Cardiac muscle cell (in vitro differentiated cells and primary cell): ENCODE results near the gene B2M. TPM values are rescaled to one million over a fixed set of nuclear protein-coding genes. Genes with fewer than 3 reads are reported as not detected.

Experiments
- DNase-seq, 2 donors: peaks; one replicate each; pipeline versions ENCODE4 v3.0.0 to v3.0.0-alpha.2; 2010 to 2017; ENCODE audit warnings: low read depth in 1 of 2, low spot score in 1 of 2
- H3K27ac ChIP-seq: fragments of 200-600 bp; sonication (generic); 2 replicates; pipeline ENCODE4 v1.5.1; 2016
- H3K27me3 ChIP-seq: fragments of 200-600 bp; sonication (generic); 2 replicates; pipeline ENCODE4 v1.6.0; 2016; ENCODE audit warnings: control low read depth
- H3K36me3 ChIP-seq: fragments of 200-600 bp; sonication (generic); 2 replicates; pipeline ENCODE4 v1.5.1; 2016; ENCODE audit warnings: control low read depth
- H3K4me1 ChIP-seq: fragments of 200-600 bp; sonication (generic); 2 replicates; pipeline ENCODE4 v1.8.1; 2017; ENCODE audit warnings: low read depth, mild to moderate bottlenecking, mixed run types
- H3K4me3 ChIP-seq: fragments of 200-600 bp; sonication (generic); 2 replicates; pipeline ENCODE4 v1.5.1; 2016; ENCODE audit warnings: mild to moderate bottlenecking
- H3K9me3 ChIP-seq: fragments of 200-600 bp; sonication (generic); 2 replicates; pipeline ENCODE4 v1.5.1; 2017; ENCODE audit warnings: low read depth, mild to moderate bottlenecking, control low read depth
- polyA plus RNA-seq: library from polyadenylated mRNA; unstranded; fragments of >200 nt; fragmentation: Nextera tagmentation; extraction: Ambion mirVana; gene quantifications from 2 replicates; pipeline ENCODE4 v1.2.1, GENCODE V29; 2016
- total RNA-seq: library from RNA; depleted of rRNA; stranded (reverse); fragments of >200 nt; gene quantifications from 2 replicates; pipeline ENCODE4 v1.2.3, GENCODE V29; 2016
- TF ChIP-seq, protein P1 (sequence below): IDR thresholded peaks from 2 replicates; pipeline ENCODE4 v1.5.1; 2012; ENCODE audit warnings: low read depth, mild to moderate bottlenecking, low read length

Gene B2M
- total and polyA plus RNA-seq, 2 experiments from 2014 or later: 170 to 759 TPM

DNA sequence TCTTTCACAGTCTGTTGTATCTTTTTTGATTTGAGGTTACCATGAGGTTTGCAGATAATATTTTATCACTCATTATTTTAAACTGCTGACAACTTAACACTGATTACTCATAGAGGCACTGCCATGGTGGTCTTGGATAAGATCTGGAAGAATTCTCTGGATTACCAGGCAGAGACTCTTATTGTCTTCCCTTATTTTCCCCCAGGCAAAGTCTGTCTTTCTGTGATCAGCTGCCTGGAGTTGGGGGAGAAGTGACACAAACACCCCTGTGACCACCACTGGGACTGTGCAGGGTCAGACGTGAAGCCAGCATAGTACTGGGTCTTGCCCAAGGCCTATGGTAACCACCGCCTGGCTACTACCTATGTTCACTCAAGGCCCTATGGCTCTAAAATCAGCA lies 4.9 kb upstream of the B2M start:
- DNase-seq: no peak
- TF ChIP-seq, protein P1, sequence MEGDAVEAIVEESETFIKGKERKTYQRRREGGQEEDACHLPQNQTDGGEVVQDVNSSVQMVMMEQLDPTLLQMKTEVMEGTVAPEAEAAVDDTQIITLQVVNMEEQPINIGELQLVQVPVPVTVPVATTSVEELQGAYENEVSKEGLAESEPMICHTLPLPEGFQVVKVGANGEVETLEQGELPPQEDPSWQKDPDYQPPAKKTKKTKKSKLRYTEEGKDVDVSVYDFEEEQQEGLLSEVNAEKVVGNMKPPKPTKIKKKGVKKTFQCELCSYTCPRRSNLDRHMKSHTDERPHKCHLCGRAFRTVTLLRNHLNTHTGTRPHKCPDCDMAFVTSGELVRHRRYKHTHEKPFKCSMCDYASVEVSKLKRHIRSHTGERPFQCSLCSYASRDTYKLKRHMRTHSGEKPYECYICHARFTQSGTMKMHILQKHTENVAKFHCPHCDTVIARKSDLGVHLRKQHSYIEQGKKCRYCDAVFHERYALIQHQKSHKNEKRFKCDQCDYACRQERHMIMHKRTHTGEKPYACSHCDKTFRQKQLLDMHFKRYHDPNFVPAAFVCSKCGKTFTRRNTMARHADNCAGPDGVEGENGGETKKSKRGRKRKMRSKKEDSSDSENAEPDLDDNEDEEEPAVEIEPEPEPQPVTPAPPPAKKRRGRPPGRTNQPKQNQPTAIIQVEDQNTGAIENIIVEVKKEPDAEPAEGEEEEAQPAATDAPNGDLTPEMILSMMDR: no peak
- no peaks in the 10 kb centered on the region for H3K9me3 ChIP-seq
- no peak overlapping the region for H3K4me3 ChIP-seq
- H3K4me1 ChIP-seq: no peaks in the 10 kb centered on the region
- H3K27me3 ChIP-seq: no peaks in the 10 kb centered on the region
- no peaks in the 10 kb centered on the region for H3K36me3 ChIP-seq
- no peak overlapping the region for H3K27ac ChIP-seq

DNA sequence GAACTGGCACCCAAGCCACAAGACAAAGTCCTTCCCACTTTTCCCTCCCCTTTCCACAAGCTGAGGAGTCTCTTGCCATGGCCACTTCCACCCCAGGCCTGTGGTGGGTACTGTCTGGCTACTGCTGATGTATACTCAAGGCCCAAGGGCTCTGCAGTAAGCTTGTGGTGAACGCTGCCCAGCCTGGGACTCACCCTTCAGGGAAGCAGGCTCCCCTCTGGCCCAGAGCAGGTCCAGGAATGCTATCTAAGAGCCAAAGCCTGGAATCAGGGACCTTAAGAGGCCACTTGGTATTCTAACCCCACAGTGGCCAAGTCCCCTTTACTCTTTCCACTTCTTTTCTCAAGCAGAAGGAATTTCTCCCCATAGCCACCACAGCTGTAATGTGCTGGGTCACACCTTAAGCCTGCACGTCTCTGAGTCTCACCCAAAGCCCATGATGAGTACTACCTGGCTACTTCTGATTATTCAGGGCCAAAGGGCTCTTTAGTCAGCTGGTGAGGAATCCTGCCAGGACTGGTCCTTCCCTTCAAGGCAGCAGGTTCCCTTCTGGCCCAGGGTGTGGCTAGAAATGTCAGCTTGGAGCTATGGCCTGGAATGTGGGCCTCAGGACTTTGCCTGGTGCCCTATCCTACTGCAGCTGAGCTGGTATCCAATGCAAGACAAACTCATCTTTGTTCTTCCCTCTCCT lies 4.2 kb upstream of the B2M start:
- DNase-seq: no peak
- Histone ChIP-seq H3K4me3 (no peak overlapping the region), H3K9me3 (no peaks in the 10 kb centered on the region), H3K27ac (no peak overlapping the region), H3K4me1 (peaks cover under 1% of the 10 kb centered on the region), H3K27me3 (no peaks in the 10 kb centered on the region), H3K36me3 (no peaks in the 10 kb centered on the region)
- TF ChIP-seq, protein P1: no peak

DNA sequence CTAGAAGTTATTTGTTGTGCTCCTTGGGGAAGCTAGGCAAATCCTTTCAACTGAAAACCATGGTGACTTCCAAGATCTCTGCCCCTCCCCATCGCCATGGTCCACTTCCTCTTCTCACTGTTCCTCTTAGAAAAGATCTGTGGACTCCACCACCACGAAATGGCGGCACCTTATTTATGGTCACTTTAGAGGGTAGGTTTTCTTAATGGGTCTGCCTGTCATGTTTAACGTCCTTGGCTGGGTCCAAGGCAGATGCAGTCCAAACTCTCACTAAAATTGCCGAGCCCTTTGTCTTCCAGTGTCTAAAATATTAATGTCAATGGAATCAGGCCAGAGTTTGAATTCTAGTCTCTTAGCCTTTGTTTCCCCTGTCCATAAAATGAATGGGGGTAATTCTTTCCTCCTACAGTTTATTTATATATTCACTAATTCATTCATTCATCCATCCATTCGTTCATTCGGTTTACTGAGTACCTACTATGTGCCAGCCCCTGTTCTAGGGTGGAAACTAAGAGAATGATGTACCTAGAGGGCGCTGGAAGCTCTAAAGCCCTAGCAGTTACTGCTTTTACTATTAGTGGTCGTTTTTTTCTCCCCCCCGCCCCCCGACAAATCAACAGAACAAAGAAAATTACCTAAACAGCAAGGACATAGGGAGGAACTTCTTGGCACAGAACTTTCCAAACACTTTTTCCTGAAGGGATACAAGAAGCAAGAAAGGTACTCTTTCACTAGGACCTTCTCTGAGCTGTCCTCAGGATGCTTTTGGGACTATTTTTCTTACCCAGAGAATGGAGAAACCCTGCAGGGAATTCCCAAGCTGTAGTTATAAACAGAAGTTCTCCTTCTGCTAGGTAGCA lies 851 bp upstream of the B2M start:
- no peaks in the 10 kb centered on the region for H3K9me3 ChIP-seq
- peak overlapping the region; percentile 76 for H3K4me3 ChIP-seq
- H3K27ac ChIP-seq: peak overlapping the region; percentile 84
- peak in 1 of 2 donors; percentile 44 for DNase-seq
- H3K4me1 ChIP-seq: peaks cover 19% of the 10 kb centered on the region
- H3K27me3 ChIP-seq: no peaks in the 10 kb centered on the region
- peaks cover under 1% of the 10 kb centered on the region for H3K36me3 ChIP-seq
- TF ChIP-seq, protein P1: peak; percentile 47

- Histone ChIP-seq H3K4me1 (peaks cover 31% of the 10 kb centered on the region), H3K27me3 (no peaks in the 10 kb centered on the region), H3K27ac (peak overlapping the region; percentile 98), H3K36me3 (peaks cover 14% of the 10 kb centered on the region), H3K9me3 (no peaks in the 10 kb centered on the region), H3K4me3 (peak overlapping the region; percentile 76)
- peak; percentile 44 to 48 for DNase-seq
- TF ChIP-seq, protein P1: no peak
Measured at GRCh38 chr15:44711743-44712345, 527 bp downstream of the B2M start.

DNA sequence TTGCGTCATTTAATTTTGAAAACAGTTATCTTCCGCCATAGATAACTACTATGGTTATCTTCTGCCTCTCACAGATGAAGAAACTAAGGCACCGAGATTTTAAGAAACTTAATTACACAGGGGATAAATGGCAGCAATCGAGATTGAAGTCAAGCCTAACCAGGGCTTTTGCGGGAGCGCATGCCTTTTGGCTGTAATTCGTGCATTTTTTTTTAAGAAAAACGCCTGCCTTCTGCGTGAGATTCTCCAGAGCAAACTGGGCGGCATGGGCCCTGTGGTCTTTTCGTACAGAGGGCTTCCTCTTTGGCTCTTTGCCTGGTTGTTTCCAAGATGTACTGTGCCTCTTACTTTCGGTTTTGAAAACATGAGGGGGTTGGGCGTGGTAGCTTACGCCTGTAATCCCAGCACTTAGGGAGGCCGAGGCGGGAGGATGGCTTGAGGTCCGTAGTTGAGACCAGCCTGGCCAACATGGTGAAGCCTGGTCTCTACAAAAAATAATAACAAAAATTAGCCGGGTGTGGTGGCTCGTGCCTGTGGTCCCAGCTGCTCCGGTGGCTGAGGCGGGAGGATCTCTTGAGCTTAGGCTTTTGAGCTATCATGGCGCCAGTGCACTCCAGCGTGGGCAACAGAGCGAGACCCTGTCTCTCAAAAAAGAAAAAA lies 1.2 kb downstream of the B2M start:
- H3K4me3 ChIP-seq: peak overlapping the region; percentile 76
- H3K27ac ChIP-seq: no peak overlapping the region
- DNase-seq: peak in 1 of 2 donors; percentile 92
- H3K9me3 ChIP-seq: no peaks in the 10 kb centered on the region
- H3K27me3 ChIP-seq: no peaks in the 10 kb centered on the region
- H3K36me3 ChIP-seq: peaks cover 19% of the 10 kb centered on the region
- peaks cover 31% of the 10 kb centered on the region for H3K4me1 ChIP-seq
- TF ChIP-seq, protein P1: no peak
